CD4-positive, alpha-beta T cell (primary cell): ENCODE measurements around the gene PIM2. TPM values are rescaled to one million over a fixed set of nuclear protein-coding genes. Genes with fewer than 3 reads are reported as not detected.
A peak's percentile ranks its signal among the peaks of the same experiment; 100 is the strongest.

Source experiments
- ATAC-seq: fragments of 200-7000 bp; cut with Tn5 transposase; one replicate; pipeline ENCODE4 v1.10.0; 2022; ENCODE audit warnings: mild to moderate bottlenecking; ENCODE audit not compliant: poor library complexity
- CTCF ChIA-PET: fragments of 350-600 bp; sonication (Branson Sonifier 250); formaldehyde crosslinking; loops from one replicate; lab custom pipeline; 2021; ENCODE audit warnings: antibody characterized with exemption, inconsistent platforms; lab: Charles Lee
- POLR2A ChIA-PET: fragments of 350-600 bp; sonication (Branson Sonifier 250); formaldehyde crosslinking; loops from one replicate; lab custom pipeline; 2021; ENCODE audit warnings: antibody characterized with exemption, inconsistent platforms; lab: Charles Lee
- DNase-seq, 14 experiments: peaks; one replicate each; pipeline ENCODE4 v3.0.0-alpha.2; 2013 to 2020; ENCODE audit warnings: mixed read lengths in 2 of 14
- H3K27ac ChIP-seq, 2 donors: one replicate each; pipeline versions ENCODE4 v1.5.1 to v1.7.0; 2013; ENCODE audit warnings: low read length in 2 of 2, low read depth in 1 of 2, mild to moderate bottlenecking in 1 of 2
- H3K27me3 ChIP-seq, 2 experiments: 1 replicate in 1 of 2; 2 replicates in 1 of 2; pipeline versions ENCODE4 v1.6.1 to v1.7.0; 2013; ENCODE audit warnings: low read length in 2 of 2, control low read depth in 1 of 2, mild to moderate bottlenecking in 1 of 2, moderate library complexity in 1 of 2; ENCODE audit not compliant: insufficient read depth in 2 of 2, control insufficient read depth in 1 of 2
- H3K36me3 ChIP-seq: one replicate; pipeline ENCODE4 v1.6.1; 2013; ENCODE audit warnings: low read length, control low read depth; ENCODE audit not compliant: insufficient read depth
- H3K4me1 ChIP-seq: one replicate; pipeline ENCODE4 v1.6.1; 2013; ENCODE audit warnings: low read length, control low read depth; ENCODE audit not compliant: insufficient read depth
- H3K4me3 ChIP-seq: one replicate; pipeline ENCODE4 v1.5.1; 2013; ENCODE audit warnings: mild to moderate bottlenecking, low read length, moderate library complexity
- H3K9me3 ChIP-seq, 2 experiments: 1 replicate in 1 of 2; 2 replicates in 1 of 2; pipeline versions ENCODE4 v1.6.1 to v1.7.0; 2013; ENCODE audit warnings: low read length in 2 of 2, mild to moderate bottlenecking in 2 of 2, control low read depth in 1 of 2, moderate library complexity in 1 of 2; ENCODE audit not compliant: control insufficient read depth in 1 of 2, insufficient read depth in 1 of 2
- H3K27ac Mint-ChIP-seq: one replicate; pipeline ENCODE4 v1.8.0; 2020; ENCODE audit warnings: mixed read lengths
- H3K27me3 Mint-ChIP-seq: one replicate; pipeline ENCODE4 v1.8.0; 2021; ENCODE audit warnings: mixed read lengths
- H3K36me3 Mint-ChIP-seq: one replicate; pipeline ENCODE4 v1.8.0; 2021; ENCODE audit warnings: low read depth, mixed read lengths
- H3K4me1 Mint-ChIP-seq: one replicate; pipeline ENCODE4 v1.8.0; 2021; ENCODE audit warnings: low read depth, mixed read lengths
- H3K4me3 Mint-ChIP-seq: one replicate; pipeline ENCODE4 v1.8.0; 2020; ENCODE audit warnings: mild to moderate bottlenecking, mixed read lengths
- H3K9me3 Mint-ChIP-seq: one replicate; pipeline ENCODE4 v1.8.0; 2020; ENCODE audit warnings: mixed read lengths
- intact Hi-C, 2 experiments: fragments of 100-400 bp; cut with DNase I in 1 of 2; cut with micrococcal nuclease in 1 of 2; formaldehyde crosslinking; loops; one replicate each; pipeline versions ENCODE4 v1.15.1 to v1.9.0; 2023 to 2025; cut with DNase I, micrococcal nuclease
- total RNA-seq, 174 experiments: library from RNA in 2 of 174; stranded (reverse) in 2 of 174; gene quantifications; one replicate each; pipeline ENCODE4 v1.2.3 and lab custom pipeline; 2021 to 2026
- TF ChIP-seq, protein P1 (sequence below): fragments of 200-600 bp; IDR thresholded peaks from one replicate; pipeline ENCODE4 v1.8.0; 2022; ENCODE audit warnings: antibody characterized with exemption, mild to moderate bottlenecking

The PIM2 gene
- total RNA-seq, 2 experiments from 2014 or later: 212 to 225 TPM

DNA sequence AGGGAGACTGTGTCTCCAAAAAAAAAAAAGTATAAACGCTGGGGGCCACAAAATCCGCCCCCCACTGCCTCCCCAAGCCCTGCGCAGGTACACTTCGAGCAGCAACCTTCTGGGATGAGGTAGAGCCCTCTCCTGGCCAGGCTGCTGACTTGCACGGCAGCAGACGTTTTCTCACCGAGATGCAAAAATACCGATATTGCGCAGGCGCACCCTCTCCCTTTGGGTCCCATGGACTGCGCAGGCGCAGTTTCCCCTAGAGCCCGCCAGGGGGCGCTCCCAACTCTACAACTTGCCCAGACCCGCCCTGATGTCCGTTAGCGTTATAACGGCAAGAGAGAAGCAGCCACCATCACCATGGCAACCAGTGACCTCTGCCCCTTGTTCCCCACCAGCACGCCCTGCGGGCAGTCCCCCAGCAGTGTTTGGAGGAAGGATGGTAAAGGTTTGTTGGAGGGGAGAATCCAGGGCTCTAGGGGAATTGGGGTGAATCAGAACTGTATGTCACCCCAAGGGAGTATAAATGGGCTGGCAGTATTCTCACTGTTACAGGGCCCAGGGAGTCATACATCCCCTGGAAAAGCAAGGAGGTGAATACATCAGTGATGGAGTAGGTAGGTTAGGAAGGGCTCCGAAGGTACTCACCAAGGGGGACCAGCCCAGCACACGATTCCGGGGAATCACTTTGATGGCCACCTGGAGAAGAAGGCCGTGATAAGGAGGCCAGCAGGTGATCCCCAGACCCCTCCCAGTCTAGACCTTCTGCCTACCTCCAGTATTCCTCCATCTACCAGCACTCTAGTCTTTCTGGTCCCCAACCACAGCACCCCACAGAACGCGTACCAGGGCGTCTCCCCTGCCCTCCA, 1.5 kb downstream of the PIM2 start:
- H3K4me3 Mint-ChIP-seq: peak overlapping the region; percentile 98
- H3K36me3 Mint-ChIP-seq: peaks cover 83% of the 10 kb centered on the region
- ChIA-PET CTCF (interaction anchor here (0.7 to 4.0 kb wide), 6 partner anchors 19 to 269 kb away, joined by 3 to 15 read pairs (median 4); partner anchors contain the start of gene PQBP1), POLR2A (interaction anchor here (0.6 to 11.7 kb wide), 4 partner anchors 19 to 40 kb away, joined by 4 to 335 read pairs (median 13); partner anchors contain the start of genes OTUD5, PQBP1 and TIMM17B)
- intact Hi-C loops: loop anchor here (1.0 to 10.0 kb wide), 9 partner anchors 19 to 1263 kb away; partner anchors contain the start of genes ELK1 (in 1 of the 2), OTUD5 (in 1 of the 2) and UXT (in 1 of the 2)
- H3K27ac Mint-ChIP-seq: peak overlapping the region; percentile 95
- H3K27me3 ChIP-seq: no peaks in the 10 kb centered on the region
- peak overlapping the region; percentile 89 for H3K4me3 ChIP-seq
- TF ChIP-seq, protein P1, sequence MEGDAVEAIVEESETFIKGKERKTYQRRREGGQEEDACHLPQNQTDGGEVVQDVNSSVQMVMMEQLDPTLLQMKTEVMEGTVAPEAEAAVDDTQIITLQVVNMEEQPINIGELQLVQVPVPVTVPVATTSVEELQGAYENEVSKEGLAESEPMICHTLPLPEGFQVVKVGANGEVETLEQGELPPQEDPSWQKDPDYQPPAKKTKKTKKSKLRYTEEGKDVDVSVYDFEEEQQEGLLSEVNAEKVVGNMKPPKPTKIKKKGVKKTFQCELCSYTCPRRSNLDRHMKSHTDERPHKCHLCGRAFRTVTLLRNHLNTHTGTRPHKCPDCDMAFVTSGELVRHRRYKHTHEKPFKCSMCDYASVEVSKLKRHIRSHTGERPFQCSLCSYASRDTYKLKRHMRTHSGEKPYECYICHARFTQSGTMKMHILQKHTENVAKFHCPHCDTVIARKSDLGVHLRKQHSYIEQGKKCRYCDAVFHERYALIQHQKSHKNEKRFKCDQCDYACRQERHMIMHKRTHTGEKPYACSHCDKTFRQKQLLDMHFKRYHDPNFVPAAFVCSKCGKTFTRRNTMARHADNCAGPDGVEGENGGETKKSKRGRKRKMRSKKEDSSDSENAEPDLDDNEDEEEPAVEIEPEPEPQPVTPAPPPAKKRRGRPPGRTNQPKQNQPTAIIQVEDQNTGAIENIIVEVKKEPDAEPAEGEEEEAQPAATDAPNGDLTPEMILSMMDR: peak; percentile 79
- H3K27ac ChIP-seq: peak overlapping the region; percentile 61 to 80
- no peaks in the 10 kb centered on the region for H3K27me3 Mint-ChIP-seq
- ATAC-seq (peak; percentile 33), DNase-seq (peak; percentile 79 to 94 (median 86))
- peaks cover 69% of the 10 kb centered on the region for H3K4me1 ChIP-seq
- H3K4me1 Mint-ChIP-seq: peaks cover 56% of the 10 kb centered on the region
- H3K9me3 Mint-ChIP-seq: no peaks in the 10 kb centered on the region
- no peaks in the 10 kb centered on the region for H3K9me3 ChIP-seq
- H3K36me3 ChIP-seq: peaks cover 55% of the 10 kb centered on the region

DNA sequence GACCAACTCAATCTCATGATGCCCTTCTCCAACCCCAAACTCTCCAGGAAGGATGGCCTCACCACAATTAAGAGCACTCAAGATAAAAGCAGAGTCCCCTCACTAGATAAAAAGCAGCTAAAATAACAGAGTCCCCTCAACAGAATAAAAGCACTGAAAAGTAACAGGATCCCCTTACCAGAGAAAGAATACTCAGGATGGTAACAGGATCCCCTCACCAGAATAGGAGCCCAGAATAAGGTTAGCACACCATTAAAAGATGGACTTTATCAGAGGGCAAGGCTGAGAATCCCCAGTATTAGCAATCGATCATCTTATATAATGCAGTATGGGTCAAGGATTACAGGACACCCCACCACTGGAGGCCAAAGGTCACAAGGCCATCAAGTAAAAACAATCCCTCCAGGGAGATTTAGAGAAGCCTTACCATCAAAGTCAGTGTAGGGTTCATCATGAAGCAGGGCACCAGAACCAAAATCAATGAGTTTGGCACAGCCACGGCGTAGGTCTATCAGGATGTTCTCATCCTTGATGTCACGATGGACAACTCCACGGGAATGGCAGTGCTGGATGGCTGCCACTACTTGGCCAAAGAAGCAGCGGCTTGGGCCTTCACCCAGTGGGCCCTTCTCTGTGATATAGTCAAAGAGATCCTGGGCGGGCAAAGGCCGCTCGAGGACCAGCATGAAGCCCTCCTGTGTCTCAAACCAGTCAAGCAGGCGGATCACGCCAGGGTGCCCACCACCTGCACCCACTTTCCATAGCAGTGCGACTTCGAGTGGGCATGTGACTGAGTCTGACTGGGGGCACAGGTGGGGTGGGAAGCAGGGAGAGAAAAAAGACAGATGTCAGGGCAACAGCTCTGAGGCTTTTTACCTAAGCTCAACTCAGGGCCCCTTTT, 4.0 kb downstream of the PIM2 start:
- ChIA-PET POLR2A (interaction anchor here (0.8 to 11.7 kb wide), 6 partner anchors 17 to 341 kb away, joined by 3 to 335 read pairs (median 4); partner anchors contain the start of genes PQBP1, RBM3 and TIMM17B), CTCF (interaction anchor here (4.0 kb wide), 1 partner anchor 23 kb away, joined by 15 read pairs; no protein-coding TSS in a partner anchor)
- intact Hi-C loops: loop anchor here (5.0 to 10.0 kb wide), 5 partner anchors 32 to 1260 kb away; partner anchors contain the start of genes ELK1 (in 1 of the 2), OTUD5 (in 1 of the 2) and UXT (in 1 of the 2)
- no peak for ATAC-seq
- H3K27ac Mint-ChIP-seq: peak overlapping the region; percentile 94
- H3K27ac ChIP-seq: peak overlapping the region; percentile 21 to 22
- H3K9me3 ChIP-seq: no peaks in the 10 kb centered on the region
- H3K4me3 Mint-ChIP-seq: peak overlapping the region; percentile 98
- H3K4me3 ChIP-seq: peak overlapping the region; percentile 89
- no peaks in the 10 kb centered on the region for H3K27me3 ChIP-seq
- TF ChIP-seq, protein P1: no peak
- no peak for DNase-seq
- H3K36me3 ChIP-seq: peaks cover 52% of the 10 kb centered on the region
- peaks cover 5% of the 10 kb centered on the region for H3K27me3 Mint-ChIP-seq
- H3K4me1 Mint-ChIP-seq: peaks cover 58% of the 10 kb centered on the region
- H3K4me1 ChIP-seq: peaks cover 67% of the 10 kb centered on the region
- H3K36me3 Mint-ChIP-seq: peaks cover 95% of the 10 kb centered on the region
- H3K9me3 Mint-ChIP-seq: no peaks in the 10 kb centered on the region
